Stimulated activated CD8-positive, alpha-beta memory T cell treated with anti-CD3 and anti-CD28 coated beads, Interleukin-7, amount 100 ng/mL, for 48 hours (primary cell): ENCODE data around the gene CACNB4.
A peak's percentile ranks its signal among the peaks of the same experiment; 100 is the strongest.
"Not testable (repeated sequence)": the region's sequence is repeated elsewhere in the genome, so short reads cannot be mapped to it uniquely, and the experiment has no call there.

Experiments
- DNase-seq, 2 donors: peaks; one replicate each; pipeline ENCODE4 v3.0.0-alpha.2; 2020; ENCODE audit warnings: low read depth in 1 of 2; ENCODE audit errors: extremely low read depth in 1 of 2

Gene CACNB4

GRCh38 chr2:152024477-152024876 lies 74.4 kb downstream of the CACNB4 start:
- DNase-seq: no peak

- no peak for DNase-seq
Observed at GRCh38 chr2:152022090-152022489, 76.8 kb downstream of the CACNB4 start.

- not testable (repeated sequence) for DNase-seq
Observed at GRCh38 chr2:152021001-152021400, 77.8 kb downstream of the CACNB4 start.

GRCh38 chr2:152019732-152020131 lies 79.1 kb downstream of the CACNB4 start:
- DNase-seq: no peak

GRCh38 chr2:152016181-152017120 lies 82.4 kb downstream of the CACNB4 start:
- DNase-seq: no peak

- no peak for DNase-seq
Observed at GRCh38 chr2:152015552-152015951, 83.3 kb downstream of the CACNB4 start.

GRCh38 chr2:152012697-152013096 lies 86.1 kb downstream of the CACNB4 start:
- no peak for DNase-seq

GRCh38 chr2:152011724-152012123 lies 87.1 kb downstream of the CACNB4 start:
- DNase-seq: no peak

- DNase-seq: no peak
Observed at GRCh38 chr2:152005607-152006006, 93.2 kb downstream of the CACNB4 start.

- not testable (repeated sequence) for DNase-seq
Observed at GRCh38 chr2:152003283-152003682, 95.6 kb downstream of the CACNB4 start.

- peak in 1 of 2 donors; percentile 15 for DNase-seq
Observed at GRCh38 chr2:151999053-151999452, 99.8 kb downstream of the CACNB4 start.

- DNase-seq: no peak
Observed at GRCh38 chr2:151996243-151997003, 102.4 kb downstream of the CACNB4 start.

- no peak for DNase-seq
Observed at GRCh38 chr2:151995161-151995557, 103.7 kb downstream of the CACNB4 start.

GRCh38 chr2:151994178-151994577 lies 104.7 kb downstream of the CACNB4 start:
- DNase-seq: not testable (repeated sequence)

GRCh38 chr2:151991010-151991409 lies 107.8 kb downstream of the CACNB4 start:
- DNase-seq: no peak

GRCh38 chr2:151989378-151989777 lies 109.5 kb downstream of the CACNB4 start:
- DNase-seq: no peak

- DNase-seq: no peak
Observed at GRCh38 chr2:151987484-151987883, 111.4 kb downstream of the CACNB4 start.

GRCh38 chr2:151984424-151985083 lies 114.3 kb downstream of the CACNB4 start:
- DNase-seq: no peak

- no peak for DNase-seq
Observed at GRCh38 chr2:151983221-151983620, 115.6 kb downstream of the CACNB4 start.

- DNase-seq: no peak
Observed at GRCh38 chr2:151981886-151982285, 117.0 kb downstream of the CACNB4 start.

- DNase-seq: no peak
Observed at GRCh38 chr2:151979694-151980093, 119.2 kb downstream of the CACNB4 start.
